ENCODE data around the gene CHST11. TPM values are rescaled to one million over a fixed set of nuclear protein-coding genes. Genes with fewer than 3 reads are reported as not detected.

Gene CHST11
- total and polyA plus RNA-seq, 7 donors: 0.60 to 22.8 (median 10.0) TPM

DNA sequence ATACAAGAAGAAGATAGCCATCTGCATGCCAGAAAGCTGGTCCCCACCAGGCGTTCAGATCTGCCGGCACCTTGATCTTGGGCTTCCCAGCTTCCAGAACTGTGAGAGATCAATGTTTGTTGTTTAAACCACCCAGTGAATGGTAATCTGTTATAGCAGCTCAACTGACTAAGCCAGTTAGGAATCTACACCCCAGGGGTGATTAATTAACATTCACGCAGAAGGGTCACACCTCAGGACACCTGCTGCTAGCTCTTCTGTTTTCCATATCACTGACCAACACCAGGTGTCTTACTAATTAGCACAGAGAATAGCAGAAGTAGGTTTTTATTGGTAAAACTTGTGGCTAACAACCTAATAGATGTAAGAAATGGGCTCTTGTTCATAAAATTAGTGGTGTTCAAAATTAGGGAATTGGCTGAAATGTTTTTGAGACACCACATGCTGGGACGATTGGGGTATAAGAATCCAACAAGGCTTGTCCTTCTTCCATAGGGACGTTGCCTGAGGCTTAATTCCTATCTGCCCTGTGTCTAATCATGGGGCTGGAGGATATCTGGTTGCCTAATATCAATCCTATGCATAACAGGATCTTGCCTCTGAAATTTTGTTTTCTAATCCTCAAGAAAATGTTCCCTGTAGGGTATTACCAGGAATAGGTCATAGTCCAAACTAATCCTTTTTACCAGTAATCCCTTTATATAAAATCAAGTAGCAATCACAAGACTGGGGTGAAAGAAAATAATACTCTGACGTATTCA is 42.0 kb upstream of the CHST11 start:
- WGBS, 2 donors: 47 to 58% methylated on average over 6 of the region's 6 CpGs
- TF ChIP-seq EP300 (IDR thresholded peaks at IDR 0.05) (no peak), POLR2A (IDR thresholded peaks at IDR 0.05) (no peak), POLR2AphosphoS5 (IDR thresholded peaks at IDR 0.05) (no peak)
- TF ChIP-seq, protein P1, sequence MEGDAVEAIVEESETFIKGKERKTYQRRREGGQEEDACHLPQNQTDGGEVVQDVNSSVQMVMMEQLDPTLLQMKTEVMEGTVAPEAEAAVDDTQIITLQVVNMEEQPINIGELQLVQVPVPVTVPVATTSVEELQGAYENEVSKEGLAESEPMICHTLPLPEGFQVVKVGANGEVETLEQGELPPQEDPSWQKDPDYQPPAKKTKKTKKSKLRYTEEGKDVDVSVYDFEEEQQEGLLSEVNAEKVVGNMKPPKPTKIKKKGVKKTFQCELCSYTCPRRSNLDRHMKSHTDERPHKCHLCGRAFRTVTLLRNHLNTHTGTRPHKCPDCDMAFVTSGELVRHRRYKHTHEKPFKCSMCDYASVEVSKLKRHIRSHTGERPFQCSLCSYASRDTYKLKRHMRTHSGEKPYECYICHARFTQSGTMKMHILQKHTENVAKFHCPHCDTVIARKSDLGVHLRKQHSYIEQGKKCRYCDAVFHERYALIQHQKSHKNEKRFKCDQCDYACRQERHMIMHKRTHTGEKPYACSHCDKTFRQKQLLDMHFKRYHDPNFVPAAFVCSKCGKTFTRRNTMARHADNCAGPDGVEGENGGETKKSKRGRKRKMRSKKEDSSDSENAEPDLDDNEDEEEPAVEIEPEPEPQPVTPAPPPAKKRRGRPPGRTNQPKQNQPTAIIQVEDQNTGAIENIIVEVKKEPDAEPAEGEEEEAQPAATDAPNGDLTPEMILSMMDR (IDR thresholded peaks at IDR 0.05): no peak

DNA sequence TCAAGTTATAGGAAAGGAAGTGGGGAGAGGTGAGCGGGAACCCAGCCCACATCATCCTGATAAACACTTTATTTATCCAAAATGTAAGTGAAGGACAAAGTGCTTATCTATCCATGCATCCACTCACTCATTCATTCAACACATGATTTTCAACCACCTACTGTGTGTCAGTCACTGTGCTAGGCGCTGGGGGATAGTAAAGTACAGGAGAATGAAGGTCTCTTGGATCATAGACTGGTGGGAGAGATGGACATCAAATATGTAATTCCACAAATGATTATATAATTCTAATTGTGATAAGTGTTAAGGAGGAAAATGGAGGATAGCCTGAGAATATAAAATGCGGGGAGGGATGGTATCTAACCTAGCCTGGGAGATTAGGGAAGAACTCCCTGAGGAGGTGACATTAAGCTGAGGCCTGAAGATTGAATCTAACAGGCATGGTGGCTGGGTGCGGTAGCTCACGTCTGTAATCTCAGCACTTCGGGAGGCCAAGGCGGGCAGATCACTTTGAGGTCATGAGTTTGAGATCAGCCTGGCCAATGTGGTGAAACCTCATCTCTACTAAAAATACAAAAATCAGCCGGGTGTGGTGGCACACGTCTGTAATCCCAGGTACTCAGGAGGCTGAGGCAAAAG is 41.3 kb upstream of the CHST11 start:
- intact Hi-C loops (cut with DNase I): no loop called here
- DNase-seq: no peak
- no peaks in the 10 kb centered on the region for H3K27me3 ChIP-seq
- H3K36me3 ChIP-seq: no peaks in the 10 kb centered on the region
- no peaks in the 10 kb centered on the region for H3K4me1 ChIP-seq
- no peaks in the 10 kb centered on the region for H3K9me3 ChIP-seq
- no peak for TF ChIP-seq POLR2A (IDR thresholded peaks at IDR 0.05)
- TF ChIP-seq, protein P1 (IDR thresholded peaks at IDR 0.05): no peak
- no peak for TF ChIP-seq EP300 (IDR thresholded peaks at IDR 0.05)
- no peak for TF ChIP-seq POLR2AphosphoS5 (IDR thresholded peaks at IDR 0.05)
- no peak overlapping the region for H3K4me3 ChIP-seq
- H3K27ac ChIP-seq: no peak overlapping the region
- WGBS, 2 donors: 84 to 87% methylated on average over 9 of the region's 9 CpGs

More for the DNA sequence above, 42.0 kb upstream of the CHST11 start:
- H3K4me1 ChIP-seq: no peaks in the 10 kb centered on the region
- DNase-seq: no peak
- H3K27ac ChIP-seq: no peak overlapping the region
- no peaks in the 10 kb centered on the region for H3K9me3 ChIP-seq
- H3K4me3 ChIP-seq: no peak overlapping the region
- intact Hi-C loops (cut with DNase I): no loop called here
- H3K36me3 ChIP-seq: no peaks in the 10 kb centered on the region
- H3K27me3 ChIP-seq: no peaks in the 10 kb centered on the region

DNA sequence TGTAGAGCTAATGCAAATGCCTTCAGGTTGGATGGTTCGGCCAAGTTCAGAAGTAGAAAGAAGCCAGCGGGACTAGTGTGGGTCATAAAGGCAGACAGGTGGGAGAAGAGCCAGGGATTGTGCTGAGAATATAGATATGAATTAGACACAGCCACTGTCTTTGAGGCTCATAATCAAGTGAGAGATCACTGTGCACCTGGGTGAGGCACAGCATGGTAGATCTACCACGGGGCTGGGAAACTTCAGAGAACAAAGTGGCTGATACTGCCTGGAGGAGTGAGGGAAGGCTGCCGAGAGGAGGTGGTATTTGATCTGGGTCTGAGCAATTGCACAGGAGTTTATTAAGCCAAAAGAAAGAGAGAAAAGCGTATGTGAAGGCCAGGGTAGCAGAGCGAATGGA is 40.6 kb upstream of the CHST11 start:
- intact Hi-C loops (cut with DNase I): no loop called here
- no peak overlapping the region for H3K27ac ChIP-seq
- no peak overlapping the region for H3K4me3 ChIP-seq
- 75% methylated on average over 6 of the region's 6 CpGs for WGBS, 2 donors
- H3K4me1 ChIP-seq: no peaks in the 10 kb centered on the region
- H3K27me3 ChIP-seq: no peaks in the 10 kb centered on the region
- no peaks in the 10 kb centered on the region for H3K36me3 ChIP-seq
- TF ChIP-seq, protein P1 (IDR thresholded peaks at IDR 0.05): no peak
- TF ChIP-seq POLR2AphosphoS5 (IDR thresholded peaks at IDR 0.05) (no peak), POLR2A (IDR thresholded peaks at IDR 0.05) (no peak), EP300 (IDR thresholded peaks at IDR 0.05) (no peak)
- no peaks in the 10 kb centered on the region for H3K9me3 ChIP-seq
- no peak for DNase-seq

DNA sequence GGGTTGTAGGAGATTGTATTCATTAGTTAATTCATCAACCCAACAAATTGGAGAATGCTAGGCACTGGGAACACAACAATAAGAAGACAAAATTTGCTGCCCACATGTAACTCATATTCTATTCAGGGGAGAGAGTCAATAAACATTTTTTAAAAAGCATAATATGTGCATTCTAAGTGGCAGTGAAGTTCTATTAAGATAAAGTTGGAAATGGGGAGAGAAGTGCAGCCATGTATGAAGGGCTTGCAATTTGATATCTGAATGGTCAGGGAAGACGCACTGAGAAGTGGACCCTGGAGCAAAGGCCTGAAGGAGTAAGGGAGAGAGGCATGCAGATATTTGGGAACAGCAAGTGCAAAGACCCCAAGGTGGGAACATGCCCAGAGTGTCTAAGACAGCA is 40.2 kb upstream of the CHST11 start:
- no peak overlapping the region for H3K4me3 ChIP-seq
- H3K36me3 ChIP-seq: no peaks in the 10 kb centered on the region
- DNase-seq: no peak
- no peak overlapping the region for H3K27ac ChIP-seq
- TF ChIP-seq, protein P1 (IDR thresholded peaks at IDR 0.05): no peak
- TF ChIP-seq EP300 (IDR thresholded peaks at IDR 0.05): no peak
- intact Hi-C loops (cut with DNase I): no loop called here
- H3K27me3 ChIP-seq: no peaks in the 10 kb centered on the region
- WGBS, 2 donors: 0 to 51% methylated on average over 1 of the region's 1 CpG
- no peaks in the 10 kb centered on the region for H3K4me1 ChIP-seq
- H3K9me3 ChIP-seq: no peaks in the 10 kb centered on the region

Data from sigmoid colon (tissue), 7 donors.